ENCODE results near the gene PLOD3.

Gene PLOD3

GRCh38 chr7:101186844-101187428 lies 30.4 kb downstream of the PLOD3 start:
- no peak overlapping the region for H3K4me3 ChIP-seq (ENCODE audit: low read depth in 1 of 5, low read length in 5 of 5)
- H3K27me3 ChIP-seq (ENCODE audit: control insufficient read depth in 5 of 5, insufficient read depth in 4 of 5, low read length in 5 of 5) = peaks cover 0 to 14% (median 4%) of the 10 kb centered on the region in 5 donors
- no peaks in the 10 kb centered on the region for H3K4me1 ChIP-seq (ENCODE audit: control insufficient read depth in 5 of 5, insufficient read depth in 5 of 5, low read length in 5 of 5)
- no peak overlapping the region for H3K27ac ChIP-seq (ENCODE audit: low read depth, low read length)
- H3K9me3 ChIP-seq (ENCODE audit: control insufficient read depth in 5 of 5, low read length in 5 of 5) = no peaks in the 10 kb centered on the region
- H3K36me3 ChIP-seq (ENCODE audit: control insufficient read depth in 5 of 5, insufficient read depth in 5 of 5, low read length in 5 of 5) = no peaks in the 10 kb centered on the region
- H3K9ac ChIP-seq (ENCODE audit: low read length in 5 of 5) = no peak overlapping the region

- H3K4me3 ChIP-seq (ENCODE audit: low read depth in 1 of 5, low read length in 5 of 5) = no peak overlapping the region
- H3K4me1 ChIP-seq (ENCODE audit: control insufficient read depth in 5 of 5, insufficient read depth in 5 of 5, low read length in 5 of 5) = no peaks in the 10 kb centered on the region
- H3K9ac ChIP-seq (ENCODE audit: low read length in 5 of 5) = no peak overlapping the region
- H3K27ac ChIP-seq (ENCODE audit: low read depth, low read length) = no peak overlapping the region
- H3K9me3 ChIP-seq (ENCODE audit: control insufficient read depth in 5 of 5, low read length in 5 of 5) = no peaks in the 10 kb centered on the region
- peaks cover 0 to 16% (median 4%) of the 10 kb centered on the region in 5 donors for H3K27me3 ChIP-seq (ENCODE audit: control insufficient read depth in 5 of 5, insufficient read depth in 4 of 5, low read length in 5 of 5)
- no peaks in the 10 kb centered on the region for H3K36me3 ChIP-seq (ENCODE audit: control insufficient read depth in 5 of 5, insufficient read depth in 5 of 5, low read length in 5 of 5)
These were observed 31.2 kb downstream of the PLOD3 start for GRCh38 chr7:101186194-101186593.

- no peak overlapping the region for H3K9ac ChIP-seq (ENCODE audit: low read length in 5 of 5)
- no peaks in the 10 kb centered on the region for H3K9me3 ChIP-seq (ENCODE audit: control insufficient read depth in 5 of 5, low read length in 5 of 5)
- H3K27me3 ChIP-seq (ENCODE audit: control insufficient read depth in 5 of 5, insufficient read depth in 4 of 5, low read length in 5 of 5) = peaks cover 6 to 23% (median 10%) of the 10 kb centered on the region in 5 donors
- H3K4me1 ChIP-seq (ENCODE audit: control insufficient read depth in 5 of 5, insufficient read depth in 5 of 5, low read length in 5 of 5) = no peaks in the 10 kb centered on the region
- no peak overlapping the region for H3K27ac ChIP-seq (ENCODE audit: low read depth, low read length)
- H3K4me3 ChIP-seq (ENCODE audit: low read depth in 1 of 5, low read length in 5 of 5) = no peak overlapping the region
- H3K36me3 ChIP-seq (ENCODE audit: control insufficient read depth in 5 of 5, insufficient read depth in 5 of 5, low read length in 5 of 5) = no peaks in the 10 kb centered on the region
These were observed 32.0 kb downstream of the PLOD3 start for GRCh38 chr7:101185258-101185839.

- Histone ChIP-seq H3K4me3 (ENCODE audit: low read depth in 1 of 5, low read length in 5 of 5) (no peak within 1 kb of the TSS), H3K36me3 (ENCODE audit: control insufficient read depth in 5 of 5, insufficient read depth in 5 of 5, low read length in 5 of 5) (no peaks in the 10 kb centered on the region), H3K9ac (ENCODE audit: low read length in 5 of 5) (no peak within 1 kb of the TSS), H3K27ac (ENCODE audit: low read depth, low read length) (no peak within 1 kb of the TSS), H3K9me3 (ENCODE audit: control insufficient read depth in 5 of 5, low read length in 5 of 5) (no peaks in the 10 kb centered on the region), H3K27me3 (ENCODE audit: control insufficient read depth in 5 of 5, insufficient read depth in 4 of 5, low read length in 5 of 5) (peaks cover 39 to 59% (median 44%) of the 10 kb centered on the region in 5 donors), H3K4me1 (ENCODE audit: control insufficient read depth in 5 of 5, insufficient read depth in 5 of 5, low read length in 5 of 5) (peaks cover 0 to 4% (median 0%) of the 10 kb centered on the region in 5 donors)
These were observed 37.1 kb downstream of the PLOD3 start, which contains the start of gene NAT16 for GRCh38 chr7:101180130-101180755. NAT16 (minus strand) TSS chr7:101180293; CDS start chr7:101174807, 5,486 bp downstream.

- Histone ChIP-seq H3K4me1 (ENCODE audit: control insufficient read depth in 5 of 5, insufficient read depth in 5 of 5, low read length in 5 of 5) (peaks cover 0 to 4% (median 0%) of the 10 kb centered on the region in 5 donors), H3K27me3 (ENCODE audit: control insufficient read depth in 5 of 5, insufficient read depth in 4 of 5, low read length in 5 of 5) (peaks cover 38 to 60% (median 47%) of the 10 kb centered on the region in 5 donors), H3K4me3 (ENCODE audit: low read depth in 1 of 5, low read length in 5 of 5) (no peak overlapping the region)
These were observed 37.7 kb downstream of the PLOD3 start for GRCh38 chr7:101179713-101180112.

GRCh38 chr7:101179117-101179516 lies 38.3 kb downstream of the PLOD3 start:
- Histone ChIP-seq H3K4me3 (ENCODE audit: low read depth in 1 of 5, low read length in 5 of 5) (no peak overlapping the region), H3K9me3 (ENCODE audit: control insufficient read depth in 5 of 5, low read length in 5 of 5) (no peaks in the 10 kb centered on the region), H3K36me3 (ENCODE audit: control insufficient read depth in 5 of 5, insufficient read depth in 5 of 5, low read length in 5 of 5) (no peaks in the 10 kb centered on the region), H3K9ac (ENCODE audit: low read length in 5 of 5) (no peak overlapping the region), H3K4me1 (ENCODE audit: control insufficient read depth in 5 of 5, insufficient read depth in 5 of 5, low read length in 5 of 5) (peaks cover 0 to 6% (median 2%) of the 10 kb centered on the region in 5 donors), H3K27ac (ENCODE audit: low read depth, low read length) (no peak overlapping the region), H3K27me3 (ENCODE audit: control insufficient read depth in 5 of 5, insufficient read depth in 4 of 5, low read length in 5 of 5) (peaks cover 43 to 66% (median 52%) of the 10 kb centered on the region in 5 donors)

More at GRCh38 chr7:101179713-101180112, 37.7 kb downstream of the PLOD3 start:
- Histone ChIP-seq H3K36me3 (ENCODE audit: control insufficient read depth in 5 of 5, insufficient read depth in 5 of 5, low read length in 5 of 5) (no peaks in the 10 kb centered on the region), H3K27ac (ENCODE audit: low read depth, low read length) (no peak overlapping the region), H3K9me3 (ENCODE audit: control insufficient read depth in 5 of 5, low read length in 5 of 5) (no peaks in the 10 kb centered on the region), H3K9ac (ENCODE audit: low read length in 5 of 5) (no peak overlapping the region)

- H3K27ac ChIP-seq (ENCODE audit: low read depth, low read length) = no peak overlapping the region
- H3K4me1 ChIP-seq (ENCODE audit: control insufficient read depth in 5 of 5, insufficient read depth in 5 of 5, low read length in 5 of 5) = peaks cover 0 to 18% (median 11%) of the 10 kb centered on the region in 5 donors
- peaks cover 56 to 81% (median 63%) of the 10 kb centered on the region in 5 donors for H3K27me3 ChIP-seq (ENCODE audit: control insufficient read depth in 5 of 5, insufficient read depth in 4 of 5, low read length in 5 of 5)
- H3K9me3 ChIP-seq (ENCODE audit: control insufficient read depth in 5 of 5, low read length in 5 of 5) = no peaks in the 10 kb centered on the region
- no peak overlapping the region for H3K4me3 ChIP-seq (ENCODE audit: low read depth in 1 of 5, low read length in 5 of 5)
- H3K36me3 ChIP-seq (ENCODE audit: control insufficient read depth in 5 of 5, insufficient read depth in 5 of 5, low read length in 5 of 5) = no peaks in the 10 kb centered on the region
- no peak overlapping the region for H3K9ac ChIP-seq (ENCODE audit: low read length in 5 of 5)
These were observed 39.7 kb downstream of the PLOD3 start for GRCh38 chr7:101177644-101178043.

GRCh38 chr7:101175664-101176063 lies 41.7 kb downstream of the PLOD3 start:
- Histone ChIP-seq H3K27ac (ENCODE audit: low read depth, low read length) (no peak overlapping the region), H3K9ac (ENCODE audit: low read length in 5 of 5) (no peak overlapping the region), H3K4me1 (ENCODE audit: control insufficient read depth in 5 of 5, insufficient read depth in 5 of 5, low read length in 5 of 5) (peaks cover 0 to 27% (median 16%) of the 10 kb centered on the region in 5 donors), H3K9me3 (ENCODE audit: control insufficient read depth in 5 of 5, low read length in 5 of 5) (no peaks in the 10 kb centered on the region), H3K36me3 (ENCODE audit: control insufficient read depth in 5 of 5, insufficient read depth in 5 of 5, low read length in 5 of 5) (no peaks in the 10 kb centered on the region), H3K4me3 (ENCODE audit: low read depth in 1 of 5, low read length in 5 of 5) (no peak overlapping the region), H3K27me3 (ENCODE audit: control insufficient read depth in 5 of 5, insufficient read depth in 4 of 5, low read length in 5 of 5) (peaks cover 72 to 89% (median 77%) of the 10 kb centered on the region in 5 donors)

GRCh38 chr7:101174322-101174854 lies 43.0 kb downstream of the PLOD3 start:
- H3K9me3 ChIP-seq (ENCODE audit: control insufficient read depth in 5 of 5, low read length in 5 of 5) = no peaks in the 10 kb centered on the region
- no peaks in the 10 kb centered on the region for H3K36me3 ChIP-seq (ENCODE audit: control insufficient read depth in 5 of 5, insufficient read depth in 5 of 5, low read length in 5 of 5)
- no peak overlapping the region for H3K9ac ChIP-seq (ENCODE audit: low read length in 5 of 5)
- H3K4me1 ChIP-seq (ENCODE audit: control insufficient read depth in 5 of 5, insufficient read depth in 5 of 5, low read length in 5 of 5) = peaks cover 0 to 35% (median 19%) of the 10 kb centered on the region in 5 donors
- no peak overlapping the region for H3K4me3 ChIP-seq (ENCODE audit: low read depth in 1 of 5, low read length in 5 of 5)
- no peak overlapping the region for H3K27ac ChIP-seq (ENCODE audit: low read depth, low read length)
- peaks cover 75 to 88% (median 81%) of the 10 kb centered on the region in 5 donors for H3K27me3 ChIP-seq (ENCODE audit: control insufficient read depth in 5 of 5, insufficient read depth in 4 of 5, low read length in 5 of 5)

- Histone ChIP-seq H3K36me3 (ENCODE audit: control insufficient read depth in 5 of 5, insufficient read depth in 5 of 5, low read length in 5 of 5) (no peaks in the 10 kb centered on the region), H3K9me3 (ENCODE audit: control insufficient read depth in 5 of 5, low read length in 5 of 5) (no peaks in the 10 kb centered on the region), H3K27me3 (ENCODE audit: control insufficient read depth in 5 of 5, insufficient read depth in 4 of 5, low read length in 5 of 5) (peaks cover 77 to 91% (median 83%) of the 10 kb centered on the region in 5 donors), H3K4me1 (ENCODE audit: control insufficient read depth in 5 of 5, insufficient read depth in 5 of 5, low read length in 5 of 5) (peaks cover 0 to 31% (median 19%) of the 10 kb centered on the region in 5 donors), H3K4me3 (ENCODE audit: low read depth in 1 of 5, low read length in 5 of 5) (no peak overlapping the region), H3K9ac (ENCODE audit: low read length in 5 of 5) (no peak overlapping the region), H3K27ac (ENCODE audit: low read depth, low read length) (no peak overlapping the region)
These were observed 43.6 kb downstream of the PLOD3 start for GRCh38 chr7:101173752-101174244.

All from subcutaneous abdominal adipose tissue (tissue), 5 donors.